ENCODE results near the gene RAD51D. TPM values are rescaled to one million over a fixed set of nuclear protein-coding genes. Genes with fewer than 3 reads are reported as not detected.

The RAD51D gene
- total RNA-seq, 2 experiments from 2014 or later, result 6.2 to 8.6 TPM

DNA sequence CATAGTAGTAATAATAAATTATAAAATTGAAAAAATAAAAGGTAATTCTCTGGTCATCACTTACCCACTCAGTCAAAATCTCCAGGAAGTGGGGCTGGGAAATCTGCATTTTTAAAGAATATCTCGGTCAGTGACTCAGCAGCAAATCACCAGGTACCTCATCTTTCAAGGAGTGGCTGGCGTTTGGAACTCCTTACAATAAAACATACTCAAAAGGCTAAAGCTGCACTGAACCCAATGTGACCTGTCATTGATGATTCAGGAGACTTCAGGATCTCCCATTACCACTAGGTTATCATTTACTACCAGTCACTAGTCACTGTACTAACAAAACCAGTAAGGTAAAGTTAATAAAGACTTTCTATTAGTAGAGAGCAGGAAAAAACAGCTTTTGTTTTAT, 34.7 kb downstream of the RAD51D start:
- TF ChIP-seq CTCF (IDR thresholded peaks at IDR 0.05), result no peak
- Histone ChIP-seq H3K27ac (ENCODE audit: low read depth in 1 of 2, low read length in 2 of 2) (no peak overlapping the region), H3K27me3 (ENCODE audit: control insufficient read depth in 1 of 2, insufficient read depth in 2 of 2, low read length in 2 of 2) (no peaks in the 10 kb centered on the region), H3K9me3 (ENCODE audit: control insufficient read depth in 1 of 2, insufficient read depth in 1 of 2, low read length in 2 of 2) (no peaks in the 10 kb centered on the region), H3K4me1 (ENCODE audit: insufficient read depth, low read length) (peaks cover 62% of the 10 kb centered on the region), H3K36me3 (ENCODE audit: insufficient read depth, low read length) (no peaks in the 10 kb centered on the region), H3K4me3 (ENCODE audit: low read length) (peak overlapping the region; percentile 11)
- ATAC-seq (ENCODE audit: poor library complexity) (no peak), DNase-seq (no peak)
- Mint-ChIP-seq H3K9me3 (no peaks in the 10 kb centered on the region), H3K36me3 (ENCODE audit: low read depth) (peaks cover 18% of the 10 kb centered on the region), H3K4me1 (ENCODE audit: low read depth) (peaks cover 83% of the 10 kb centered on the region), H3K27me3 (no peaks in the 10 kb centered on the region), H3K27ac (peak overlapping the region; percentile 97), H3K4me3 (peak overlapping the region; percentile 43)
- ChIA-PET POLR2A (interaction anchor here (0.5 to 3.9 kb wide), 6 partner anchors 12 to 494 kb away, joined by 3 to 13 read pairs (median 4); partner anchors contain the start of genes LIG3 and PEX12), CTCF (interaction anchor here (1.1 to 2.2 kb wide), 2 partner anchors 21 to 35 kb away, joined by 3 to 5 read pairs; partner anchors contain the start of gene RFFL)
- intact Hi-C loops (cut with DNase I, micrococcal nuclease), result loop anchor here (5.0 kb wide), 2 partner anchors 33 to 103 kb away; partner anchors contain the start of gene LIG3 (in 1 of the 2)

DNA sequence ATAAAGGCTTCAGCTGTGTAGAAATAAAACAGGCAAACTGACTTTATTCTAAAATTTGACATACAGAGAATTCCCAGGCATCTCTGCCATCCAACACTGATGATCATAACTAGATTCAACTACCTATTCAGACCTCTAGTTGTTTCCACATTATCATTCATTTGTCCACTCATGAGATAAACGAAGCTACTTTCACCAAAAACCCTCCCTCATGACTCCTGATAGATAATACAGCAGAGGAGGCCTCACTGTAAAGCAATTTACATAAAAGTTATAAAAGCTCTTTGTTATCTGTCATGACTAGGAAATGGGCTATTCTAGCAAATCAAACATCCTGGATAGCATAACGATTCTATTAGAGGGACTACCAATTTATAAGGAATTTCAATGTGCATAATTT, 36.6 kb downstream of the RAD51D start:
- Histone ChIP-seq H3K4me3 (ENCODE audit: low read length) (no peak overlapping the region), H3K27ac (ENCODE audit: low read depth in 1 of 2, low read length in 2 of 2) (peak overlapping the region in 1 of 2 donors; percentile 46), H3K9me3 (ENCODE audit: control insufficient read depth in 1 of 2, insufficient read depth in 1 of 2, low read length in 2 of 2) (no peaks in the 10 kb centered on the region), H3K27me3 (ENCODE audit: control insufficient read depth in 1 of 2, insufficient read depth in 2 of 2, low read length in 2 of 2) (no peaks in the 10 kb centered on the region), H3K4me1 (ENCODE audit: insufficient read depth, low read length) (peaks cover 50% of the 10 kb centered on the region), H3K36me3 (ENCODE audit: insufficient read depth, low read length) (no peaks in the 10 kb centered on the region)
- intact Hi-C loops (cut with DNase I, micrococcal nuclease), result no loop called here
- H3K4me3 Mint-ChIP-seq, result peak overlapping the region; percentile 66
- ChIA-PET CTCF (interaction anchor here (1.0 to 1.8 kb wide), 2 partner anchors 10 to 38 kb away, joined by 4 to 9 read pairs; no protein-coding TSS in a partner anchor), POLR2A (interaction anchor here (0.6 to 3.1 kb wide), 12 partner anchors 9 to 726 kb away, joined by 3 to 17 read pairs (median 4); partner anchors contain the start of genes AP2B1, LIG3, RAD51D and RFFL)
- peaks cover 6% of the 10 kb centered on the region for H3K36me3 Mint-ChIP-seq (ENCODE audit: low read depth)
- no peaks in the 10 kb centered on the region for H3K9me3 Mint-ChIP-seq
- DNase-seq, result no peak
- TF ChIP-seq CTCF (IDR thresholded peaks at IDR 0.05), result no peak
- no peaks in the 10 kb centered on the region for H3K27me3 Mint-ChIP-seq
- no peak for ATAC-seq (ENCODE audit: poor library complexity)
- H3K4me1 Mint-ChIP-seq (ENCODE audit: low read depth), result peaks cover 78% of the 10 kb centered on the region
- H3K27ac Mint-ChIP-seq, result peak overlapping the region; percentile 79

DNA sequence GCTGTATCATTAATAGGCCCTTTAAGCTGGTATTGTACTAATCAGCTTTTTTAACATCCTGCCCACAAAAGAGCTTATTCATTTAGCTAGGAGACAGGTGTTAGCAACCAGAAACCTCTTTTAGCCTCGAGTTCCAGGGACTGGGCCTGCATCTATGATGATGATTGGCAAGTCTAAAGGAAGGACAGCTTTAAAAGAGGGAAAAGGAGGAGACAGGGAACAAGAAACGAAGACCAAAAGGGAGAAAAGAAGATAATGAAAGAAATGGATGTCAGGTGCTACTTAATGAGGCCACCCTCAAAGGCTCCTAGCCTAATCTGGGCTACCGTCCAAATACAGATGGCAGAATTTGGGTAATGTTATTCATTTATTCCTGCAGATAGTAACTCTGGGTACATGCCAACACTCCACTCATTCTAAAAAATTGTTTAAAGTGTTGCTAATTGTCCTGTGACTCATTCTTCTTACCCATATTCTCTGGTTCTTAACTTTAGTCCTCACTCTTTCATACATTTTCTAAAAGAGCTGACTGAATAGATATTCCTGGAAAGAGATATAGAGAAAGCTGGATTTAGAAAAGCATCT, 37.5 kb downstream of the RAD51D start:
- ATAC-seq (ENCODE audit: poor library complexity), result peak; percentile 60
- Histone ChIP-seq H3K4me1 (ENCODE audit: insufficient read depth, low read length) (peaks cover 46% of the 10 kb centered on the region), H3K36me3 (ENCODE audit: insufficient read depth, low read length) (no peaks in the 10 kb centered on the region), H3K27ac (ENCODE audit: low read depth in 1 of 2, low read length in 2 of 2) (peak overlapping the region; percentile 46 to 64), H3K9me3 (ENCODE audit: control insufficient read depth in 1 of 2, insufficient read depth in 1 of 2, low read length in 2 of 2) (no peaks in the 10 kb centered on the region), H3K4me3 (ENCODE audit: low read length) (no peak overlapping the region), H3K27me3 (ENCODE audit: control insufficient read depth in 1 of 2, insufficient read depth in 2 of 2, low read length in 2 of 2) (no peaks in the 10 kb centered on the region)
- CTCF ChIA-PET, result interaction anchor here (1.0 to 1.8 kb wide), 3 partner anchors 9 to 37 kb away, joined by 3 to 9 read pairs (median 4); partner anchors contain the start of gene RFFL
- Mint-ChIP-seq H3K36me3 (ENCODE audit: low read depth) (no peaks in the 10 kb centered on the region), H3K27me3 (no peaks in the 10 kb centered on the region), H3K9me3 (no peaks in the 10 kb centered on the region), H3K4me3 (peak overlapping the region; percentile 76), H3K27ac (peak overlapping the region; percentile 79), H3K4me1 (ENCODE audit: low read depth) (peaks cover 78% of the 10 kb centered on the region)
- TF ChIP-seq CTCF (IDR thresholded peaks at IDR 0.05), result no peak
- POLR2A ChIA-PET, result interaction anchor here (0.7 to 3.1 kb wide), 10 partner anchors 8 to 102 kb away, joined by 3 to 17 read pairs (median 4); partner anchors contain the start of genes LIG3, RAD51D and RFFL
- peak in 3 of 14 experiments; percentile 14 to 65 (median 32) for DNase-seq
- intact Hi-C loops (cut with DNase I, micrococcal nuclease), result loop anchor here in 1 of 2 experiments (1.0 kb wide), 1 partner anchor 9 kb away; no protein-coding TSS in a partner anchor

Data from CD4-positive, alpha-beta T cell (primary cell).